Progenitor cell of endocrine pancreas (in vitro differentiated cells): ENCODE results near the gene LRCH1. TPM values are rescaled to one million over a fixed set of nuclear protein-coding genes. Genes with fewer than 3 reads are reported as not detected.

Source experiments
- DNase-seq: peaks from one replicate; pipeline ENCODE4 v3.0.0; 2021; ENCODE audit warnings: low spot score; ENCODE audit not compliant: unreplicated experiment
- H3K27ac Mint-ChIP-seq: 2 replicates; pipeline ENCODE4 v1.8.0; 2021; ENCODE audit warnings: mild to moderate bottlenecking, moderate library complexity, mixed read lengths
- H3K27me3 Mint-ChIP-seq: 2 replicates; pipeline ENCODE4 v1.8.0; 2021; ENCODE audit warnings: mixed read lengths
- H3K36me3 Mint-ChIP-seq: 2 replicates; pipeline ENCODE4 v1.8.0; 2022; ENCODE audit warnings: mixed read lengths; ENCODE audit not compliant: insufficient read depth
- H3K4me1 Mint-ChIP-seq: 2 replicates; pipeline ENCODE4 v1.8.0; 2021; ENCODE audit warnings: low read depth, mixed read lengths
- H3K4me3 Mint-ChIP-seq: 2 replicates; pipeline ENCODE4 v1.8.0; 2021; ENCODE audit warnings: low read depth, mild to moderate bottlenecking, moderate library complexity, mixed read lengths
- H3K9me3 Mint-ChIP-seq: 2 replicates; pipeline ENCODE4 v1.8.0; 2021; ENCODE audit warnings: low read depth, mixed read lengths
- CTCF ChIP-seq: fragments of 200-600 bp; sonication (generic); IDR thresholded peaks from one replicate; pipeline ENCODE4 v1.5.0; 2021; ENCODE audit warnings: antibody characterized with exemption, mild to moderate bottlenecking; ENCODE audit not compliant: unreplicated experiment
- total RNA-seq: library from RNA; stranded (reverse); gene quantifications from 2 replicates; pipeline ENCODE4 v1.2.1, GENCODE V29; 2021

LRCH1 gene
- total RNA-seq, 1 donor from 2014 or later, result 17.9 TPM

DNA sequence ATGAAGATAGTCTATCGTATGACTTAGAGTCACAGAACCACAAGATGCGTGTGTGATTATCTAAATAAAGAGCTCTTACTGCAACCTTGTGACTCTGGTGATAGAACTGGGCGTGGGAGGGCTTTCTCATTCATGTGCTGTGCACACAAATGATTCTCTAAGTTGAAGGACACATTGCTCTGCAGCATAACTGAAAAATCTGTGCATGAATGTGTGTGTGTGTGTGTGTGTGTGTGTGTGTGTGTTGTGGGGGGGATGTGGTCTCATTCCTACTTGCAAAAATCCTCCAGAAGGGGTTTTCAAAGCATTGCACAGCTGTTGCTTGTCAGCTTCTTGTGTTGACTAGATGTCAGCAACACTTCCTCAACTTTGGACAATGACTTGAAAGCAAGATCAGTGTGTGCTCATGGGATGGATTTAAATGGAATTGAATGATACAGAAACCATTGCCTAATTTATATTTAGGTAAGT lies 22.4 kb downstream of the LRCH1 start:
- no peaks in the 10 kb centered on the region for H3K9me3 Mint-ChIP-seq
- no peak overlapping the region for H3K27ac Mint-ChIP-seq
- DNase-seq, result no peak
- no peaks in the 10 kb centered on the region for H3K27me3 Mint-ChIP-seq
- H3K4me3 Mint-ChIP-seq, result no peak overlapping the region
- TF ChIP-seq CTCF, result no peak
- H3K36me3 Mint-ChIP-seq, result no peaks in the 10 kb centered on the region
- peaks cover 22% of the 10 kb centered on the region for H3K4me1 Mint-ChIP-seq

DNA sequence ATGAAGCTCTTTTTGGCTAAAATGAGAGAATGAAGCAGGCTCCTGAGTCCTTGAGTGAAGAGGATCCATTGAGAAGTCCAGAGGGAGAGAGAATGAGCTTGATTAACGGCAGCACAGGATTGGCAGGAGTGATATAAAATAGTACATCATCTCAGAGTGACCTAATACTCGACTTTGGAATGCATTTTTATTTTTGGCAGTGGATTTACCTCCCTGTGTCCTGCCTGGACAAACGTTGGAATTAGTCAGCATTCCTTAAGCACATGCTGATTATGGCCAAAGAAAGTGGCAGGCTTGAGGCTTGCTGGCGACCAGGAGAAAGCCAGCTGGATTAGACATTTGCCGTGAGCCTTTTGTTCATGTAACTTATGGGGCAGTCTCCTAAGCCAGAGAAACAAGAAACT lies 22.9 kb downstream of the LRCH1 start:
- TF ChIP-seq CTCF, result no peak
- H3K27me3 Mint-ChIP-seq, result no peaks in the 10 kb centered on the region
- H3K36me3 Mint-ChIP-seq, result no peaks in the 10 kb centered on the region
- H3K9me3 Mint-ChIP-seq, result no peaks in the 10 kb centered on the region
- no peak for DNase-seq
- peaks cover 24% of the 10 kb centered on the region for H3K4me1 Mint-ChIP-seq
- no peak overlapping the region for H3K27ac Mint-ChIP-seq
- H3K4me3 Mint-ChIP-seq, result no peak overlapping the region

- peaks cover 26% of the 10 kb centered on the region for H3K4me1 Mint-ChIP-seq
- no peak overlapping the region for H3K4me3 Mint-ChIP-seq
- DNase-seq, result no peak
- H3K27me3 Mint-ChIP-seq, result no peaks in the 10 kb centered on the region
- TF ChIP-seq CTCF, result no peak
- H3K36me3 Mint-ChIP-seq, result no peaks in the 10 kb centered on the region
- no peaks in the 10 kb centered on the region for H3K9me3 Mint-ChIP-seq
- H3K27ac Mint-ChIP-seq, result no peak overlapping the region
These were observed 23.8 kb downstream of the LRCH1 start for GRCh38 chr13:46576762-46577161.

DNA sequence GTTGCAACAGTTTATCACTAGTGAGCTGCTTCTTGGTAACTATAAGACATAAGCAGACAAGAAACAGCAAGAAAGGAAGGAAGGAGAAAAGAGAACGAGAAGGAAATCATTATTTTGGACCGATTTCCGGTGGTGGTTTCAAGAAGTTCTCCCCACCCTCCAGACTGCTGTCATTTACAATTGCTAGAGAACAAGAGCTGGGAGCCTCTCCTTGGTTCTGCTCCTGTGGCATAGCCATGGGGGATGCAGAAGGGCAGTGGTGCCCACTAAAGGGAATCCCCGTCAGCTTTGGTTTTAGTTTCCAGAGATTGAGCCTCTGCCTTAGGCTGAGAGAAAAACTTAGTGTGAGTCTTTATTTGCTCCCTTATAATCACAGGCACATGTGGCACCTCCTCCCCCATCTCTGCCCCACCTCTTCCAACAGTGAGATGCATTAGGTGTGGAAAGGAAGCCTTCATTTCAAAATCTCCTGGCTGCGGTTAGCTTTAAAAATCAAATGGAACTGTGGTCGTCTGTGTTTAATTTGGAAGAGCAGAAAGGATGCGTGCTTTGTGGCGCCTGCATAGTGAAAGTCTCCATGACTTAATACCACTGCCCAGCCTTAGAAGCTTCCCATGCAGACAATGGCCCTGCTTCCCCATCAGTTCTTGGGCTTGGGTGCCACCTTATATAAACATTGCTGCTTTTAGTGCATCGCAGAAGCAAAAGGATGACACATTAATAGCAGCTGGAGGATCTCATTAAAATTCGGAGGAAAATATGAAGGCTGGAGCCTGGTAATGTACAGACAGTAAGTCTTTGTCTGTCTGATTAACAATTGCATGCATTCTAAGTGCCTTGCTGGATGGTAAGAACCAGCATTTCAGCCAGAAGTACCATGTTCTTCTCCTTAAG lies 25.0 kb downstream of the LRCH1 start:
- H3K4me1 Mint-ChIP-seq, result peaks cover 30% of the 10 kb centered on the region
- H3K27ac Mint-ChIP-seq, result no peak overlapping the region
- no peak for TF ChIP-seq CTCF
- no peaks in the 10 kb centered on the region for H3K27me3 Mint-ChIP-seq
- H3K9me3 Mint-ChIP-seq, result no peaks in the 10 kb centered on the region
- DNase-seq, result no peak
- H3K4me3 Mint-ChIP-seq, result no peak overlapping the region
- no peaks in the 10 kb centered on the region for H3K36me3 Mint-ChIP-seq

DNA sequence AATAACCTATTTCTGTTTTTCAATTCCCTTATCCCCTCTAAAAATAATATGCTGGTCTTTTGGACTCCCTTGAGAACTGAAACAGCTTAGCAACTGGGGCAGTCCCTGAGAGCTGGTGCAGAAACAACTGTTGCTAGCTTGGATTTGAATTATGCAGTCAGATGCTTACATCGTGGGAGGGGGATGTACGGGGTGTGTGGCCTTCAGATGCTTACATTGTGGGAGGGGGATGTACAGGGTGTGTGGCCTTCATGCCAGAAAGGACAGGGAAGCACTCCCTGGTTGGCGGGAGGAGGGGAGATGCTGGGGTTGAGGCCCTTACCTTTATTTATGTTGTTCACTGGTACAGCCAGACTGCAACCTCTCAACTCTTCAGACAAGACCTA lies 25.6 kb downstream of the LRCH1 start:
- H3K27ac Mint-ChIP-seq, result no peak overlapping the region
- no peaks in the 10 kb centered on the region for H3K27me3 Mint-ChIP-seq

More for the DNA sequence above, 25.6 kb downstream of the LRCH1 start:
- Mint-ChIP-seq H3K36me3 (no peaks in the 10 kb centered on the region), H3K4me1 (peaks cover 36% of the 10 kb centered on the region), H3K4me3 (no peak overlapping the region), H3K9me3 (no peaks in the 10 kb centered on the region)
- DNase-seq, result no peak
- TF ChIP-seq CTCF, result no peak
